ENCODE results near the gene RNF34.
"Not testable (repeated sequence)": the region's sequence is repeated elsewhere in the genome, so short reads cannot be mapped to it uniquely, and the experiment has no call there.

The RNF34 gene

GRCh38 chr12:121366063-121366459 is 33.9 kb upstream of the RNF34 start:
- no peak overlapping the region for H3K4me3 ChIP-seq (ENCODE audit: insufficient read depth, low read length, poor library complexity, severe bottlenecking)
- no peak overlapping the region for H3K27ac ChIP-seq (ENCODE audit: low read depth, low read length)
- no peaks in the 10 kb centered on the region for H3K9me3 ChIP-seq (ENCODE audit: insufficient read depth, low read length)
- H2AFZ ChIP-seq (ENCODE audit: low read depth, low read length, severe bottlenecking), result no peak overlapping the region
- no peaks in the 10 kb centered on the region for H4K20me1 ChIP-seq (ENCODE audit: low read depth, low read length)
- no peaks in the 10 kb centered on the region for H3K27me3 ChIP-seq (ENCODE audit: low read length)
- H3K9me2 ChIP-seq (replicated peaks; ENCODE audit: insufficient read depth, low read length), result no peaks in the 10 kb centered on the region
- no peaks in the 10 kb centered on the region for H3K79me2 ChIP-seq (ENCODE audit: insufficient read depth, low read length)
- no peaks in the 10 kb centered on the region for H3F3A ChIP-seq (ENCODE audit: insufficient read depth)
- H3K4me2 ChIP-seq (ENCODE audit: low read depth, low read length, poor library complexity, severe bottlenecking), result no peak overlapping the region
- TF ChIP-seq CTCF (IDR thresholded peaks at IDR 0.05; ENCODE audit: insufficient read depth, low read length, poor library complexity, severe bottlenecking), result no peak
- TF ChIP-seq EZH2phosphoT487 (conservative IDR thresholded peaks at IDR 0.05; ENCODE audit: low read length), result no peak
- H3K36me3 ChIP-seq (ENCODE audit: low read length), result no peaks in the 10 kb centered on the region
- no peak overlapping the region for H3K9ac ChIP-seq (ENCODE audit: low read length)

- H3K9me2 ChIP-seq (replicated peaks; ENCODE audit: insufficient read depth, low read length), result no peaks in the 10 kb centered on the region
- no peak overlapping the region for H3K27ac ChIP-seq (ENCODE audit: low read depth, low read length)
- H3K4me3 ChIP-seq (ENCODE audit: insufficient read depth, low read length, poor library complexity, severe bottlenecking), result no peak overlapping the region
- no peaks in the 10 kb centered on the region for H3K27me3 ChIP-seq (ENCODE audit: low read length)
- H3K36me3 ChIP-seq (ENCODE audit: low read length), result no peaks in the 10 kb centered on the region
- H3K9me3 ChIP-seq (ENCODE audit: insufficient read depth, low read length), result no peaks in the 10 kb centered on the region
- H3K9ac ChIP-seq (ENCODE audit: low read length), result no peak overlapping the region
- H3K4me2 ChIP-seq (ENCODE audit: low read depth, low read length, poor library complexity, severe bottlenecking), result no peak overlapping the region
- no peaks in the 10 kb centered on the region for H4K20me1 ChIP-seq (ENCODE audit: low read depth, low read length)
- no peaks in the 10 kb centered on the region for H3K79me2 ChIP-seq (ENCODE audit: insufficient read depth, low read length)
- H3F3A ChIP-seq (ENCODE audit: insufficient read depth), result no peaks in the 10 kb centered on the region
- TF ChIP-seq EZH2phosphoT487 (conservative IDR thresholded peaks at IDR 0.05; ENCODE audit: low read length) (no peak), CTCF (IDR thresholded peaks at IDR 0.05; ENCODE audit: insufficient read depth, low read length, poor library complexity, severe bottlenecking) (no peak)
- no peak overlapping the region for H2AFZ ChIP-seq (ENCODE audit: low read depth, low read length, severe bottlenecking)
Measured at GRCh38 chr12:121371404-121371803, 28.5 kb upstream of the RNF34 start.

- no peaks in the 10 kb centered on the region for H3K79me2 ChIP-seq (ENCODE audit: insufficient read depth, low read length)
- no peak overlapping the region for H3K4me2 ChIP-seq (ENCODE audit: low read depth, low read length, poor library complexity, severe bottlenecking)
- H3K9ac ChIP-seq (ENCODE audit: low read length), result no peak overlapping the region
- no peaks in the 10 kb centered on the region for H3K36me3 ChIP-seq (ENCODE audit: low read length)
- H3K27ac ChIP-seq (ENCODE audit: low read depth, low read length), result no peak overlapping the region
- TF ChIP-seq CTCF (IDR thresholded peaks at IDR 0.05; ENCODE audit: insufficient read depth, low read length, poor library complexity, severe bottlenecking) (no peak), EZH2phosphoT487 (conservative IDR thresholded peaks at IDR 0.05; ENCODE audit: low read length) (no peak)
- H3F3A ChIP-seq (ENCODE audit: insufficient read depth), result no peaks in the 10 kb centered on the region
- H4K20me1 ChIP-seq (ENCODE audit: low read depth, low read length), result no peaks in the 10 kb centered on the region
- H2AFZ ChIP-seq (ENCODE audit: low read depth, low read length, severe bottlenecking), result no peak overlapping the region
- no peaks in the 10 kb centered on the region for H3K27me3 ChIP-seq (ENCODE audit: low read length)
- H3K4me3 ChIP-seq (ENCODE audit: insufficient read depth, low read length, poor library complexity, severe bottlenecking), result no peak overlapping the region
- H3K9me2 ChIP-seq (replicated peaks; ENCODE audit: insufficient read depth, low read length), result no peaks in the 10 kb centered on the region
- H3K9me3 ChIP-seq (ENCODE audit: insufficient read depth, low read length), result no peaks in the 10 kb centered on the region
Measured at GRCh38 chr12:121373755-121374154, 26.2 kb upstream of the RNF34 start.

- H3K4me2 ChIP-seq (ENCODE audit: low read depth, low read length, poor library complexity, severe bottlenecking); H3K9me2 ChIP-seq (replicated peaks; ENCODE audit: insufficient read depth, low read length); H4K20me1 ChIP-seq (ENCODE audit: low read depth, low read length); H3K27me3 ChIP-seq (ENCODE audit: low read length); H3K9ac ChIP-seq (ENCODE audit: low read length); H3K79me2 ChIP-seq (ENCODE audit: insufficient read depth, low read length); H2AFZ ChIP-seq (ENCODE audit: low read depth, low read length, severe bottlenecking); H3K9me3 ChIP-seq (ENCODE audit: insufficient read depth, low read length); H3K4me3 ChIP-seq (ENCODE audit: insufficient read depth, low read length, poor library complexity, severe bottlenecking); H3K36me3 ChIP-seq (ENCODE audit: low read length); H3K27ac ChIP-seq (ENCODE audit: low read depth, low read length); H3F3A ChIP-seq (ENCODE audit: insufficient read depth): not testable (repeated sequence)
Measured at GRCh38 chr12:121374336-121374735, 25.6 kb upstream of the RNF34 start.

- H3K9ac ChIP-seq (ENCODE audit: low read length); H3K79me2 ChIP-seq (ENCODE audit: insufficient read depth, low read length); H3K9me3 ChIP-seq (ENCODE audit: insufficient read depth, low read length); H3K27ac ChIP-seq (ENCODE audit: low read depth, low read length); H3F3A ChIP-seq (ENCODE audit: insufficient read depth); H2AFZ ChIP-seq (ENCODE audit: low read depth, low read length, severe bottlenecking); H3K4me2 ChIP-seq (ENCODE audit: low read depth, low read length, poor library complexity, severe bottlenecking); H3K9me2 ChIP-seq (replicated peaks; ENCODE audit: insufficient read depth, low read length); H3K4me3 ChIP-seq (ENCODE audit: insufficient read depth, low read length, poor library complexity, severe bottlenecking); H4K20me1 ChIP-seq (ENCODE audit: low read depth, low read length); H3K36me3 ChIP-seq (ENCODE audit: low read length); H3K27me3 ChIP-seq (ENCODE audit: low read length): not testable (repeated sequence)
Measured at GRCh38 chr12:121374945-121375584, 24.9 kb upstream of the RNF34 start.

All from SU-DHL-6 (cell line).